HG03521 (cell line): ENCODE data around the gene KCNK13.
"Not testable (repeated sequence)": the region's sequence is repeated elsewhere in the genome, so short reads cannot be mapped to it uniquely, and the experiment has no call there.

Experiments used
- ATAC-seq: cut with Tn5 transposase; IDR thresholded peaks from one replicate; pipeline ENCODE4 v1.9.1; 2021; ENCODE audit warnings: mild to moderate bottlenecking, moderate library complexity; ENCODE audit not compliant: unreplicated experiment

Gene KCNK13

DNA sequence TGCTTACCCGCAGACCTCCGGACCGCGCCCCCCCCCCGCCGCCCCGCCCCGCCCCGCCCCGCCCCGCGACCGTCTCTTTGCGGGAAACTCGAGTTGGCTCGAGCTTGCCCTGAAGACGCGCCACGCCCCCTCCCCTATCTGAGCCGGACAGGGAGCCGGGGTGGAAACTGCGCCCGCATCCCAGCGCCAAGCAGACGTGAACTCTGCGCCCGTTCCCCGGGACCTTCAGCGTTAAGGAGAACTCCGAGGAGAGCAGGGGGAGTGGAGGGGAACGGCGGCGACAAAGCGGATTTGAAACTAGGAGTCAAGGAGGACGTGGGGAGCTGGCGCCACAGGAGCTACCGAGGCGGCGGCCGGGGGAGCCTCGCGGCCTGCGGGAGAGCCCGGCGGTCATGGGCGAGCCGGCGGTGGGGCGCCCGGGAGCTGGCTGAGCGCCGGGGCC lies at the start of gene KCNK13:
Gene KCNK13 (plus strand): TSS at position 310 of the 442 bp plus-strand sequence. CDS start 212 bp downstream, outside the sequence.
- ATAC-seq, result no peak

DNA sequence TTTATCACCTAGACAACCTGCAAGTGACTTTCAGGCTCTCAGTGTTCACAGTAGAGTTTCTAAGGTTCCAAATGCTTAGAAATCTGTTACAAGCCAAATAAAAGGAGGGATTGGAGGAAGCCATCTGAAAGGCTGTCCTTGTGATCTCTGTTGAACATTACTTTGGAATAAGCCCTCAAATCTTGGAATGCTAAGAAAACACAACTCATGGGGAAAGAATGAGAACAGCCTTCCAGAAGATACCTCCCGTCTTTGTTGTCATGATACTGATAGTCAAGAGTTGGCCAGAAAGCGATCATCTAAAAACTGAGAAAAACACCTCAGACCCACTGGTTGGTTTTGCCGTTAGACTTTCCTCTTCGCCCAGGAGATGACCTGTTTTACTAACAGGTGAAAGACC lies 44.4 kb upstream of the KCNK13 start:
- ATAC-seq, result no peak

DNA sequence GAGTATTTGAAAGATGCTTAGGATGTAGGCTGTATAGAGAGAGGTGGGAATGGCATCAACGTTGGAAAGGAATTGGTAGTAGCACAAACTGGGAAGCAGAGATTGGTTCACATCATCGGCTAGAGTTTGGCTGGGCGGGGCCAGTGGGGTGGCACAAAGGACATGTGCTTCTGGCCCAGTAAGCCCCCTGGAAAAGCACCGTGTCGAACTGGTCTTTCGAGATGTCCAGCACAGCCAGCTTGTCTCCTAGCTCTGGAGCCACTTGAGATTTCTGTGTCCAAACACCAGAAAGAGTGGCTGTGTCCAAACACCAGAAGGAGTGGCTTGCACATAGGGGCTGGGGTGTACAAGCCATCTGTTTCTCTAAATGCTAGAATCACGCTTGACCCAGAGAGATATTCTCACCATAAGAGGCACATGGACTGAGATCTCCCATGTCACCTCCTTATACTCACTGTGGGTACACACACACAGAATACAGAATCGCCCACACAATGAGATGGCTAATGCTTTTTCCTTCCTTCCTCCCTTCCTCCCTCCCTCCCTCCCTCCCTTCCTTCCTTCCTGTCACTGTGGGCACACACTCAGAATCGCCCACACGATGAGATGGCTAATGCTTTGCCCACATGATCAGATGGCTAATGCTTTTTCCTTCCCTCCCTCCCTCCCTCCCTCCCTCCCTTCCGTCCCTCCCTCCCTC lies 41.8 kb upstream of the KCNK13 start:
- ATAC-seq, result no peak

DNA sequence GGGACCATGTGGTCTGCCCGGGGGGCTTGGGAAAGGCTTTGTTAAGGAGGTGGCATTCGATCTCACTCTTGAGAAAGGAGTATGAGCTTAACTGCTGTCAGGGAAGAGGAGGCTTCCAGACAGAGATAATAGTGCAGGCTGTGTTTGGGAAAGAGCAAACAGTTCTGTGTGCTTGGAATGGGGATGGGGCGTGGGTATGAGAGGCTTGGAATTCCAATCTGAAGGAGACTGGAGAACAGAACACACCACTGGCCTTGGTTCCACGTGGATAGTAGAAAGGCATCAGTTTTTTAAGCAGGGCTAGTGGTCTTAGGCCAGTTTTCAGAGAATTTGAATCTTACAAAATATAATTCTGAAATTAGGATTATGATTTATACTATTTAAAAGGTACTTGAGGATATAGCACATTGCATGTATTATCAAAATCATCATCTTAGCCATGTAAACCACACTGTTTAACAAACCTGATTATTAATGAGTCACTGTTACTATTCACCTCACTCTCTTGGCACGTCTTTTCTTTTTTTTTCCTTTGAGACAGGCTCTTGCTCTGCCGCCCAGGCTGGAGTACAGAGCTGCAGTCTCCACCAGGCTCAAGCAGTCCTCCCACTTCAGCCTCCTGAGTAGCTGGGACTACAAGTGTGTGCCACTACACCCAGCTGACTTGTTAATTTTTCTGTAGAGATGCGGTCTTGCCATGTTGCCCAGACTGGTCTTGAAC lies 38.5 kb upstream of the KCNK13 start:
- no peak for ATAC-seq

DNA sequence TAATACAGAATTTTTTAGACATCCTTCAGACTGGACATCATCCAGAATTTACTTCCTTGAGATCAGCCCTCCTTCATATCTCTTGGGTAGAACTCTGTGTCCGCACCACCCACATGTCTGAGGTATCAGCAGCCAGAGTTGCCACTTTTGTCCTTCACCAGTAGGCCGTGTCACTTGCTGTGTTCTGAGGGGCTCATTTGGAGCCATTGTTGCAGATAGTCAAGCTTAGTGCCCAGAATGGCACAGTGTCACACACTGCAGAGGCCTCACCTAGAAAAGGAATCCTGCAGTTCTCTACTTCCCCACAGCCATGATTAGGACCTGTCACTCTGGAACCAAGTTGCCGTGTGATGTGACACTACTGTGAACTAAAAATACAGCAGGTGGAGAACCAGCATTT lies 36.9 kb upstream of the KCNK13 start:
- ATAC-seq, result no peak

DNA sequence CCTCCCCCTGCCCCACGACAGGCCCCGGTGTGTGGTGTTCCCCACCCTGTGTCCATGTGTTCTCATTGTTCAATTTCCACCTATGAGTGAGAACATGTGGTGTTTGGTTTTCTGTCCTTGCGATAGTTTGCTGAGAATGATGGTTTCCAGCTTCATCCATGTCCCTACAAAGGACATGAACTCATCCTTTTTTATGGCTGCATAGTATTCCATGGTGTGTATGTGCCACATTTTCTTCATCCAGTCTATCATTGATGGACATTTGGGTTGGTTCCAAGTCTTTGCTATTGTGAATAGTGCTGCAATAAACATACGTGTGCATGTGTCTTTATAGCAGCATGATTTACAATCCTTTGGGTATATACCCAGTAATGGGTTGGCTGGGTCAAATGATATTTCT lies 35.2 kb upstream of the KCNK13 start:
- ATAC-seq, result not testable (repeated sequence)

DNA sequence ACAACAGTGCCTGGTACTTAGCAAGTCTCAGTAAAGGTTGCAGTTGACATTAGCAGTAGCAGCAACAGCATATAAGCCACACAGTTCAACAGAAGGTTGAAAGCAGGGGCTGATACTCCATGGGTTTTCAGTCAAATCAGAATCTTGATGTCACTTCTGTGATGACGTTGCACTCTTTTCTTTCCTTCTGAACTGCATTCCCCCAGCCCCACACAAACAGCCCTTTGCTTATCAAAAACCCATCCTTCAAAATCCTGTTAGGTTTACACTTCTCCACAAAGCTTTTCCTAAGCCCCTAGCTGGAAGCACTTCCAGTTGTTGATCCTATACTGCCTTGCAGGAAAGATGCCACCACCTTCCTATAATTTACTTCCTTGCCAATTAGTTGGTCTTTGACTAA lies 34.0 kb upstream of the KCNK13 start:
- no peak for ATAC-seq

DNA sequence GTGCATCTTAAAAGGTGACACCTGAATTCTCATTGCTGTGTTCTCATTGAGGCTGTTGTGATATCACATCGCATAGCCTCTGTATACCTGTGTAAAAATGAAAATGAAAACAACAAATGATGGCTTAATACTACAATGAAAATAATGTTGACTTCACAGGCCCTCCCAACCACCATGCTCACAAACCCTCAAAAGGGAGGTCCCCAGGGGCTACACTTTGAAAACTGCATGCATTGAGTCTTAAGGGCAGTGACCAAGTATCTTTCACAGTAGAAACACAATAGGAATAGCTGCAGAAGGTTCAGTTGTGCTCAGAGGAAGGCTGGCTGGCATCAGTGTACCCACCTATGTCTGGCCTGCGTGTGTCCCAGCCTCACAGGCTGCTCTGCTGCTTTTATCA lies 27.6 kb upstream of the KCNK13 start:
- ATAC-seq, result no peak

DNA sequence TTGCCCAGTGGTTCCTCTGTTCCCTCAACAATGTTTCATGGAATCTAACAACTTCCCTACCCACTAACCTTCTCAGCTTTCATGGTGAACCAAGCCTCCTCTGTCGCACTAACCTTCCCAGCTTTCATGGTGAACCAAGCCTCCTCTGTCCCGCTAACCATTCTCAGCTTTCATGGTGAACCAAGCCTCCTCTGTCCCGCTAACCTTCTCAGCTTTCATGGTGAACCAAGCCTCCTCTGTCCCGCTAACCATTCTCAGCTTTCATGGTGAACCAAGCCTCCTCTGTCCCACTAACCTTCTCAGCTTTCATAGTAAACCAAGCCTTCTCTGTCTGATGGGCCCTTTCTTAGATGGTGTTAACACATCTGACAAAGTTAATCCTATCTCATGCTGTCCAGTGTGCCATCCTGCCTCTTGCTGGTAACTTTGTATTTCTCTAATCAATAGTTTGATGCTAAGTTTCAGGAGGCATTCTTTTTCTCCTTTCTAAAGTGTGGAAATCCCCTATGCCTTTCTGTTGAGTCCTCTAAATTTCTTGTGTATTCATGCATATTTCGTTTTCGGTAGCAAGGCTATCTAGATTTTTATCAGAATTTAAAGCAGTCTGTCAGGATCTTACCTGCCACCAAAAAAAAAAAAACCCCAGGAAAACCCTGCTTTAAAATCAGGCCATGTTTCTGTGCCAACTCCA lies 26.8 kb upstream of the KCNK13 start:
- no peak for ATAC-seq

DNA sequence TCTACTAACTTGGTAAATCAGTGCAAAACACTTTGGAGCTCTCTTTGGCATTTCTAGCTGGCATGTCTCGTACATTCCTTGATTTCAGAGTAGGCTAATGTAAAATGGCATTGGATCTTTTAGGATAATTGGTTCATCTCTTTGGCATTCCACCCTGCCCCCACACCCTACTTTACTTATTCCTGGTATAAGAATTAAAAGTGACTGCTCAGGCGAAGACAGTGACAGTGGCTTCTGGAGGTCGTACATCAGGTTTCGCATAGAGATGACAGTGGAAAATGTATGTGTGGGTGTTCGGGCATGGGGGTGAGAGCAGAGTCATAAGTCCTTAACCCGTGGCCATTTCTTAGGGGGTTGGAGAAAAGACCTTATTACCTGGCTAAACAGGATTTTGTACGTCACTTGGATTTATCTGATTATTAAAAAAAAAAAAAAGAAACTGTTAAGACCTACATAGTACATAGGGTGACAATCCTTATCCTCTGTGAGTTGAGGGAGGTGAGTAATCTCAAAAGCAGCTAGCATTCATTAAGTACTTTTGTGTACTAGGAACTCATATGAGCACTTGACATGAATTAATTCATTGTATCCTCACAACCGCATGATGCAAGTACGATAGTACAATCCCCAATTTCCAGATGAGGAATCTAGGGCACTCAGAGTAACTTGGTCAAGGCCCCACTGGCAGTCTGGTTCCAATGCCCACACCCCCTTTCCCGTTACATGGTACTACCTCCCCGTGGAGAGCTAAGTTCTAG lies 22.4 kb upstream of the KCNK13 start:
- ATAC-seq, result no peak

DNA sequence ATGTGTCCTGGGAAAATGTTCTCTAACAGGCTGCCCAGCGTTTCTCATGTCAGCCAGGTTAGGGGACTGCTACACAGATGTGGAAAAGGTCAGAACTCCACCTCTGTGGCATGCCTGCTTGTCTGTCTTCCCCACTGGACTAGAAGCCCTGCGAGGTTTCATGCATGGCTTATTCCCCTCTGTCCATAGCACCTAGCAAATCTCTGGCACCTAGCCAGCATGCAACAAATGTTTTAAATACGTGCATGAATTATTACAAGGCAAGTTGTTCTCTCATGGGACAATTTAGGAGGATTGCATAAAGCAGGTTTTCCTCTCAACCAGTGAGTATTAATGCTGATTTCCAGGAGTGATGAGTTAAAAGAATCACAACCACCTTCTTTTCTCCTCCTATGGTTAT lies 21.4 kb upstream of the KCNK13 start:
- no peak for ATAC-seq

DNA sequence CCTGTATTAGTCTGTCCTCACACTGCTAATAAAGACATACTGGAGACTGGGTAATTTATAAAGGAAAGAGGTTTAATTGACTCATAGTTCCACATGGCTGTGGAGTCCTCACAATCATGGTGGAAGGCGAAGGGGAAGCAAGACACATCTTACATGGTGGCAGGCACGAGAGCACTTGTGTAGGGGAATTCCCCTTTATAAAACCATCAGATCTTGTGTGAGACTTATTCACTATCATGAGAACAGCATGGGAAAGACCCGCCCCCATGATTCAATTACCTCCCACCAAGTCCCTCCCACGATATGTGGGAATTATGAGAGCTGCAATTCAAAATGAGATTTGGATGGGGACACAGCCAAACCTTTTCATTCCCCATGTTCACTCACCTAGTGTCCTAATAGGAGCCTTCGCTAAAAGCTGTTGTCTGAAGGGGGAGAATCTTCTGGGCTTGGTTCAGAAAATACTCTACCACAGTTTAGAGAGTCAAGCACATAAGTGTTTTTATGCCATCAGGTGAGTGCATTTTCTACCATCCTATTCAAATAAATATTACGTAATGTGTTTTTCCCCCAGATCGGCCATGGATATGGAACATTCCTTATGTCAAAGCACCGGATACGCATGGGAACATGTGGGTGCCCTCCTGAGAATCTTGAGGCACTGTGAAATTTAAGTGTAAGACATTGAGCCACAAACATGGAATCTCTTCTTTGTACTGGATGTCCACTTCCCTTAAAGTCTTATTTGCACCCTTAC lies 19.1 kb upstream of the KCNK13 start:
- no peak for ATAC-seq

DNA sequence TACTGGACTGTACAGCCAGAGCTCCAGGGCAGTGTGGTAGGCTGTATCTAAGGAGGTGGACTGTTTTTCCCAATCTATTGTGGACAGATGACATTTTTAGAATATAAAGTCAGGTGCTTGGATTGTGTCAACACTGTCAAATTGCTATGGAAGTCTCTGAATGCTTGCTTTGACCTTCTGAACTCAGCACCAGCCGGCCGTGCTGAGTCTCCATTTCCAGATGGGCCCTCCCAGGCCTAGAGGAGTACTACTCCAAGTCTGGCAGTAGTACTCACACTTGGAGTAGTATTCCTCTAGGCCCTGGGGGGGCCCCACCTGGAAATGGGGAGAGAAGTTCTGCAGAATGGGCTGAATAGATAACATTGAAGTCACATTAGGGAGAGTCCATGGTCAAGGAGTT lies 16.2 kb upstream of the KCNK13 start:
- no peak for ATAC-seq

DNA sequence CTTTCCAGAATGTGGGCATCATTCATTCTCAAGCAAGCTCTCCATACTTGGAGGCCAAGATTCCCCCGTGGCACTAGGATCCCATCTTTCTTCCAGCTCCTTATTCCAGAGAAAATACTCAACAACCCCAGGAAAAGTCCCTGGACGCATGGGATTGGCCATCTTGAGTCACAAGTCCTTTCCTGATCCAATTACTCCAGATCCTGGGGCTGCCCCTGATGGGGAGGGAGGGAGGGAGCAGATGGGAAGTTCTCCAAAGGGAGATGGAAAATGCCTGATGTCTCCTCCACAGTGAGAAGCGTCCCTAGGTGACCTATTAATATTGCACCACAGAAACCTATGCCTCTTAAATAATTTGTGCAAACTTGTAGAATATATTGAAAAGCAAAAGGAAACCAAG lies 12.4 kb upstream of the KCNK13 start:
- ATAC-seq, result no peak

DNA sequence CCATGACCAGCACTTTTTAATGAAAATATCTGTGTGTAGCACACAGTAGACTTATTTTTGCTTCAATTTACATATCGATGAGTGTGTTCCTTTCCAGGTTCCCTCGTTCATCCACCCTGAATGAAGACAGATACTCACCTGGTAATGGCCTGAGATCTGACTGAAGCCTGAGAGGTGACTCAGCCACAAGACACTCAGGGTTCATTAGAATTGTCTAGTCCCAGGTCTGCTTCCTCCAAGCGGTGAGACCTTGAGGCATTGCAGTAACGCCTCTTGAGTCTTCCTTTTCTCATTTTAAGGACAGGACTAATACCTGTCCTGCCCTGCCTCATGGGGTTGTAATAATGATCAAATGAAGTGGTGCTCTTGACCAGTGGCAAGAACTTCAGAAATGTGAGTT lies 11.5 kb upstream of the KCNK13 start:
- no peak for ATAC-seq

DNA sequence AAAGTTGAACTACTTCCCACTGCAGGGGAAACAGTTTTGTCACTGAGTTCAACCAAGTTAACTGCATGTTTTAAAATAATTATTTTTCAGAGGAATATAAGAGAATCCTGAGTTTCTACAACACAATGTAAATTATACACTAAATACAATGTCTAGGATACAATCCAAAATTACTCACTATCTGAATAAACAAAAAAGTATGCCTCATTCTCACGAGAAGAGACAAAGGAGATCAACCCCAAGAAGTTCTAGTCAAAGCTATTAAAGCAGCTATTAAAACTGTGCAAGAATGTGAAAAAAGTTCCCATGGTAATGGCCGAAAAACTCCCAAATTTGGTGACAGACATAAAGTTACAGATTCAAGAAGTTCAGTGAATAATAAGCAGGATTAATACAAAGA lies 8.8 kb upstream of the KCNK13 start:
- no peak for ATAC-seq

DNA sequence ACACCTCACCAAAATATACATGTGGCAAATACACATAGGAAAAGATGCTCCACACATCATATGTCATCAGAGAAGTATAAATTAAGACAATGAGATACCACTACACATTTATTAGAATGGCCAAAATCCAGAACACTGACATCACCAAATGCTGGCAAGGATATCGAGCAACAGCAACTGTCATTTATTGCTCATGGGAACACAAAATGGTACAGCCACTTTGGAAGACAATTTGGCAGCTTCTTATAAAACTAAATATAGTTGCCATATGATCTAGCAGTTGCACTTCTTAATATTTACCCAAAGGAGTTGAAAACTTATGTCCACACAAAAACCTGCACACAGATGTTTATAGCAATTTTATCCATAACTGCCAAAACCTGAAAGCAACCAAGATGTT lies 7.0 kb upstream of the KCNK13 start:
- ATAC-seq, result no peak

DNA sequence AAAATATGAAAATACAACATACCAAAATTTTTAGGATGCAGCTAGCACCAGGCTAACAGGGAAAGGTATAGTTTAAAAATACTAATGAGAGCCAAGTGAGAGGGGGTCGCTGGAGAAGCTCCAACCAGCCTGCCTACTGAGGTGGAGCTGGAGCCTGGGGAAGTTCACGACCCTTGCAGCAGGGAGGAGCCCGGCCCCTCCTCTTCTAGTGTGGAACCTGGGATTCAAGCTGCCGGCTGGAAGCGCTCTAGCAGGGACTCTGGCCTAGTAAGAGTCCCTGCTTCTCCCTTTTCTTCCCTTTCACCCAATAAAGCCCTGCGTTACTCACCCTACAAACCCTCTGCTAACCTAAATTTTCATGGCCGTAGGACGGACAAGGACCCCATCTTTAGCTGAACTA lies 5.0 kb upstream of the KCNK13 start:
- ATAC-seq, result no peak

DNA sequence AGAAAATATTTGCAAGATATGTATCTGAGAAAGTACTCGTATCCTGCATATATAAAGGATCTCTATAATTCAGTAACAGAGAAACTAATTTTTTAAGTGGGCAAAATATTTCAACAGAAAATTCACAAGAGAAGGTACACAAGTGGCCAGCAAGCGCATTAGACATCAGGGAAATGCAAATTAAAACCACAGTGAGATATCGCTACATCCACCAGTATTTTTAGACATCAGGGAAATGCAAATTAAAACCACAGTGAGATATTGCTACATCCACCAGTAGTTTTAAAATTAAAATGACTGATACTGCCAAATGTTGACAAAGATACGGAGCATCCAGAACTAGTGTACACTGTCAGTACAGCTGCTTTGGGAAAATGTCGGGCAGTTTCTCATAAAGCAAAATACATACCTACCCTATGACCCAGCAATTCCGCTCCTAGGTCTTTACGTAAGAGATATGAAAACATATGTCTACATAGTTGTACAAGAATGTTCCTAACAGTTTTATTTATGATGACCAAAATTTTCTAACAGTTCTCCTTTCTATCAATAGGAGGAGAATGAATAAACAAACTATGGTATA lies 2.8 kb upstream of the KCNK13 start:
- ATAC-seq, result no peak

DNA sequence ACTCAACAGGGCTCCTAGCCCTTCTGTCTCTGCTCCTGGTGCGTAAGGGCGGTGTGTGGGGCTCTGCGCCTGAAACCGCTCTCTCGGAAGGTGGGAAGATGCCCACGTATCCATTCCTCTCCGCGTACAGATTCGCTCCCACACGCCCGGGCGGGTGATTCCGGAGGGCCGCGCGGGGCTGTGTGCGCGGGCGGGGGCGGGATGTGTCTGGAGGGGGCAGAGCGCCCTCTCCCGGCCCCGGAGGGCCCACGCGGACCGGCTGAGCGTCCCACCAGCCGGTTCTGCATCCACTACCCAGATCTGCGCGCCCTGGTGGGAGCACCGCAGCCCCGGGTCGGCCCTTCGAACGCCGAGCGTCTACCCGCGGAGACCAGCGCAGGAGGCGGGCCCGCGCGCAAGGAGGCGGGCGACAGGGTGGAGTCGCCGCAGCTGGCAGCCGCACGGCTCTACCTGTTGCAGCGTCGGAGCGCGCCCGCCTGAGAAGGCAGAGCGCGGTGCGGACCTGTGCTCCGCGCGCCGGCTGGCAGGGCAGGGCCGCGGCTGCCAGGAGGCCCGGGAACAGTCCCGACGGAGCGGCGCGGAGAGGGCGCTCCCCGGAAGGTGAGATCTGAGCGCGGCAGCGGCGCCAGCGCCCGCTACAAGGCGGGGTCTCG lies 1.4 kb upstream of the KCNK13 start:
- peak; percentile 71 for ATAC-seq
